NCI-H510A (cell line): ENCODE measurements around the gene JMJD1C.
"Not testable (repeated sequence)": the region's sequence is repeated elsewhere in the genome, so short reads cannot be mapped to it uniquely, and the experiment has no call there.

Source experiments
- DNase-seq: peaks from one replicate; lab custom pipeline; 2025; lab: John Stamatoyannopoulos, UW

Gene JMJD1C

GRCh38 chr10:63297941-63298340, 167.8 kb downstream of the JMJD1C start:
- no peak for DNase-seq

GRCh38 chr10:63294781-63295180, 171.0 kb downstream of the JMJD1C start:
- DNase-seq = no peak

GRCh38 chr10:63292847-63293246, 172.9 kb downstream of the JMJD1C start:
- not testable (repeated sequence) for DNase-seq

GRCh38 chr10:63288170-63288569, 177.6 kb downstream of the JMJD1C start:
- DNase-seq = no peak

- DNase-seq = no peak
Measured at GRCh38 chr10:63286754-63287264, 179.0 kb downstream of the JMJD1C start.

GRCh38 chr10:63286340-63286739, 179.4 kb downstream of the JMJD1C start:
- no peak for DNase-seq

- not testable (repeated sequence) for DNase-seq
Measured at GRCh38 chr10:63283901-63284300, 181.9 kb downstream of the JMJD1C start.

GRCh38 chr10:63283093-63283492, 182.7 kb downstream of the JMJD1C start:
- DNase-seq = no peak

- DNase-seq = no peak
Measured at GRCh38 chr10:63281967-63282366, 183.8 kb downstream of the JMJD1C start.

- DNase-seq = no peak
Measured at GRCh38 chr10:63280386-63280785, 185.4 kb downstream of the JMJD1C start.

- DNase-seq = no peak
Measured at GRCh38 chr10:63275094-63275493, 190.7 kb downstream of the JMJD1C start.

GRCh38 chr10:63273577-63273976, 192.2 kb downstream of the JMJD1C start:
- no peak for DNase-seq

- peak; percentile 70 for DNase-seq
Measured at GRCh38 chr10:63268798-63269503, 196.8 kb downstream of the JMJD1C start.

- no peak for DNase-seq
Measured at GRCh38 chr10:63268149-63268797, 197.5 kb downstream of the JMJD1C start.

- no peak for DNase-seq
Measured at GRCh38 chr10:63267414-63268148, 198.2 kb downstream of the JMJD1C start.

GRCh38 chr10:63266391-63267316, 199.1 kb downstream of the JMJD1C start:
- no peak for DNase-seq

GRCh38 chr10:63265683-63266235, 200.0 kb downstream of the JMJD1C start:
- no peak for DNase-seq

- DNase-seq = peak; percentile 5
Measured at GRCh38 chr10:63265222-63265617, 200.6 kb downstream of the JMJD1C start.

- no peak for DNase-seq
Measured at GRCh38 chr10:63264617-63265221, 201.1 kb downstream of the JMJD1C start.

GRCh38 chr10:63262430-63263073, 203.2 kb downstream of the JMJD1C start:
- DNase-seq = no peak
